Spleen (tissue), 11 donors: ENCODE measurements around the gene ZNF135. TPM values are rescaled to one million over a fixed set of nuclear protein-coding genes. Genes with fewer than 3 reads are reported as not detected.

Source experiments
- DNase-seq: peaks from one replicate; pipeline ENCODE4 v3.0.0-alpha.2; 2020
- H3K27ac ChIP-seq, 8 donors: fragments of 200-600 bp; sonication (generic) in 7 of 8; 1 replicate in 4 of 8; 2 replicates in 4 of 8; pipeline versions ENCODE4 v1.5.0 to v1.8.0; 2016 to 2021; ENCODE audit warnings: inconsistent platforms in 4 of 8, mild to moderate bottlenecking in 4 of 8, moderate library complexity in 1 of 8
- H3K27me3 ChIP-seq, 7 donors: fragments of 200-600 bp; sonication (generic) in 6 of 7; replicated peaks in 1 of 7; 1 replicate in 4 of 7; 2 replicates in 3 of 7; pipeline versions ENCODE4 v1.5.0 to v1.8.0; 2016 to 2021; ENCODE audit warnings: inconsistent platforms in 3 of 7, mild to moderate bottlenecking in 1 of 7
- H3K36me3 ChIP-seq, 6 donors: fragments of 200-600 bp; sonication (generic) in 5 of 6; 1 replicate in 4 of 6; 2 replicates in 2 of 6; pipeline versions ENCODE4 v1.5.0 to v1.8.0; 2016 to 2021; ENCODE audit warnings: inconsistent platforms in 2 of 6
- H3K4me1 ChIP-seq, 6 donors: fragments of 200-600 bp; sonication (generic) in 5 of 6; 1 replicate in 3 of 6; 2 replicates in 3 of 6; pipeline versions ENCODE4 v1.5.0 to v1.8.0; 2016 to 2021; ENCODE audit warnings: inconsistent platforms in 3 of 6
- H3K4me3 ChIP-seq, 8 donors: fragments of 200-600 bp; sonication (generic) in 7 of 8; 1 replicate in 4 of 8; 2 replicates in 4 of 8; pipeline versions ENCODE4 v1.5.0 to v1.8.0; 2016 to 2021; ENCODE audit warnings: inconsistent platforms in 4 of 8, mild to moderate bottlenecking in 4 of 8, moderate library complexity in 2 of 8
- H3K9me3 ChIP-seq, 8 donors: fragments of 200-600 bp; sonication (generic) in 7 of 8; 1 replicate in 4 of 8; 2 replicates in 4 of 8; pipeline versions ENCODE4 v1.5.0 to v1.8.0; 2016 to 2021; ENCODE audit warnings: inconsistent platforms in 4 of 8
- POLR2A ChIP-seq, 3 donors: fragments of 450-650 bp; IDR thresholded peaks; one replicate each; pipeline ENCODE4 v1.5.1; 2017; ENCODE audit warnings: antibody characterized with exemption in 3 of 3, mild to moderate bottlenecking in 1 of 3
- POLR2AphosphoS5 ChIP-seq, 3 donors: sonication (generic); formaldehyde crosslinking; IDR thresholded peaks; one replicate each; pipeline ENCODE4 v1.5.1; 2017; ENCODE audit warnings: antibody characterized with exemption in 3 of 3
- WGBS, 5 donors: extraction: QIAGEN DNeasy Blood & Tissue Kit in 3 of 5; methylation state at CpG; one replicate each; pipeline versions ENCODE4 v1.1.5 to v1.1.7; 2013 to 2018; 5-methylcytosine and 5-hydroxymethylcytosine counted together
- intact Hi-C: fragments of 100-400 bp; cut with DNase I; formaldehyde crosslinking; loops from one replicate; pipeline ENCODE4 v1.15.0; 2023; ENCODE audit warnings: low total_unique reads
- polyA plus RNA-seq, 3 donors: library from polyadenylated mRNA; stranded (reverse); fragments of 200-250 nt; gene quantifications; one replicate each; pipeline ENCODE4 v1.2.1, GENCODE V29; 2013
- total RNA-seq, 7 donors: library from RNA; depleted of rRNA in 3 of 7; stranded (reverse); fragments of >200 nt in 3 of 7; fragmentation: NEBNext Ultra II Directional in 4 of 7; extraction: Animal tissue kit (Norgen Biotek cat#: 25700) in 4 of 7; gene quantifications; one replicate each; pipeline versions ENCODE4 v1.1.0 to v1.2.1, GENCODE V29; 2016 to 2021
- TF ChIP-seq, protein P1 (sequence below), 11 experiments: fragments of 200-600 bp in 7 of 11; fragments of 450-650 bp in 4 of 11; sonication (generic) in 4 of 11; IDR thresholded peaks in 8 of 11; conservative IDR thresholded peaks in 3 of 11; 1 replicate in 7 of 11; 2 replicates in 4 of 11; pipeline versions ENCODE4 v1.4.0 to v1.8.0; 2016 to 2021; ENCODE audit warnings: antibody characterized with exemption in 11 of 11, inconsistent platforms in 4 of 11, mild to moderate bottlenecking in 1 of 11
- donor health status: healthy with polysubstance abuse.
- donor health status: DM: no; HTN: no; CAD: no; lungs with moderate emphysema.
- donor health status: DM: no; HTN: no; CAD: no.
- donor health status: Bipolar disorder and iron deficiency.
- donor health status: healthy.
- donor health status: DM: no; HTN: no; CAD: no.
- donor health status: DM: yes; HTN: yes; CAD: no.

Gene ZNF135
- total and polyA plus RNA-seq, 10 donors = 3.6 to 9.4 (median 7.0) TPM

DNA sequence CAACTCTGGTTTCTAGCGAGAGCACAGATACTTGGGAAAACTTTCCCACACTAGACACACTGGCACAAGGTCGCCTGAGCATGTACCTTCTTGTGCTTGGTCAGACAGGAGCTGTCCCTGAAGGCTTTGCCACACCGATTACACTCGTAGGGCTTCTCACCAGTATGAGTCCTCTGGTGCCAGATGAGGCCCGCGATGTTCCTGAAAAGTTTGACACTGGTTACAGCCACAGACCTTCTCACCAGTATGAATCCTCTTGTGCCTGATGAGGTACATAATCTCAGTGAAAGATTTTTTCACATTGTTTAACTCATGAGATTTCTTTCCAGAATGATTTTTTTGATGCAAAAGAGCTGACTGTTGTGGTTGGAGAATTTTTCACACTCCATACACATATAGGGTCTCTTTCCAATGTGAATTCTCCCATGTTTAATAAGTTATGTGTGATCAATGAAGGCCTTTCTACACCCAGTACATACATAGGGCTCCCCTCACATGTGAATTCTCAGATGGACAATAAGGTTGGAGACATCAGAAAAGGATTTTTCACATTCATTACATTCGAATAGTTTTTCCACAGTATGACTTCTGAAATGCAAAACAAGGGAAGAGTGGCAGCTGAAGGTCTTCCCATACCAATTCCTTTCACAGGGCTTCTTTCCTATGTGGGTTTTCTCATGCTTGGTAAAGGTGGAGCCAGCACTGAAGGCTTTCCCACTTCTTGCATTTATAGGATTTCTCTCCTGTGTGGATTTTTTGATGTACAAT, 48.9 kb downstream of the ZNF135 start:
- TF ChIP-seq, protein P1, sequence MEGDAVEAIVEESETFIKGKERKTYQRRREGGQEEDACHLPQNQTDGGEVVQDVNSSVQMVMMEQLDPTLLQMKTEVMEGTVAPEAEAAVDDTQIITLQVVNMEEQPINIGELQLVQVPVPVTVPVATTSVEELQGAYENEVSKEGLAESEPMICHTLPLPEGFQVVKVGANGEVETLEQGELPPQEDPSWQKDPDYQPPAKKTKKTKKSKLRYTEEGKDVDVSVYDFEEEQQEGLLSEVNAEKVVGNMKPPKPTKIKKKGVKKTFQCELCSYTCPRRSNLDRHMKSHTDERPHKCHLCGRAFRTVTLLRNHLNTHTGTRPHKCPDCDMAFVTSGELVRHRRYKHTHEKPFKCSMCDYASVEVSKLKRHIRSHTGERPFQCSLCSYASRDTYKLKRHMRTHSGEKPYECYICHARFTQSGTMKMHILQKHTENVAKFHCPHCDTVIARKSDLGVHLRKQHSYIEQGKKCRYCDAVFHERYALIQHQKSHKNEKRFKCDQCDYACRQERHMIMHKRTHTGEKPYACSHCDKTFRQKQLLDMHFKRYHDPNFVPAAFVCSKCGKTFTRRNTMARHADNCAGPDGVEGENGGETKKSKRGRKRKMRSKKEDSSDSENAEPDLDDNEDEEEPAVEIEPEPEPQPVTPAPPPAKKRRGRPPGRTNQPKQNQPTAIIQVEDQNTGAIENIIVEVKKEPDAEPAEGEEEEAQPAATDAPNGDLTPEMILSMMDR (IDR thresholded peaks at IDR 0.05 in 8 of 11, conservative IDR thresholded peaks at IDR 0.05 in 3 of 11) = no peak
- no peak for TF ChIP-seq POLR2A (IDR thresholded peaks at IDR 0.05)
- no peak for TF ChIP-seq POLR2AphosphoS5 (IDR thresholded peaks at IDR 0.05)
- no peaks in the 10 kb centered on the region for H3K4me1 ChIP-seq
- DNase-seq = no peak
- no peak overlapping the region for H3K4me3 ChIP-seq
- WGBS, 5 donors = 80 to 90% (median 84%) methylated on average over 7 of the region's 7 CpGs
- H3K27me3 ChIP-seq = no peaks in the 10 kb centered on the region
- intact Hi-C loops = no loop called here
- peaks cover 29 to 98% (median 97%) of the 10 kb centered on the region in 8 donors for H3K9me3 ChIP-seq
- H3K27ac ChIP-seq = no peak overlapping the region
- no peaks in the 10 kb centered on the region for H3K36me3 ChIP-seq

DNA sequence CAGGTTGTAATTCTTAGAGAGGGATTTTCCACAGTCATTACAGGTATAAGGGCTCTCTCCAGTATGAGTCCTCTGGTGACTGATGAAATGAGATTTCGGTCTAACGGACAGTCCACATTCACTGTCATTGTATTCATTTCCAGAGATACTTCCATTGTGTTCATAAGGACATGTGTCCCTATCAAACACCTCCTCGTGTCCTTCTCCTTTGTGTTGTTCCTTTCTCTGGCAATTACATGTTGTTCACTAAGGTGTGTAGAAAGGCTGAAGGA, 49.4 kb downstream of the ZNF135 start:
- DNase-seq = no peak
- no peaks in the 10 kb centered on the region for H3K4me1 ChIP-seq
- TF ChIP-seq, protein P1 (IDR thresholded peaks at IDR 0.05 in 8 of 11, conservative IDR thresholded peaks at IDR 0.05 in 3 of 11) = no peak
- TF ChIP-seq POLR2AphosphoS5 (IDR thresholded peaks at IDR 0.05) (no peak), POLR2A (IDR thresholded peaks at IDR 0.05) (no peak)
- WGBS, 5 donors = 82 to 93% (median 87%) methylated on average over 3 of the region's 3 CpGs
- H3K27ac ChIP-seq = no peak overlapping the region
- intact Hi-C loops = no loop called here
- no peak overlapping the region for H3K4me3 ChIP-seq
- H3K27me3 ChIP-seq = no peaks in the 10 kb centered on the region
- H3K9me3 ChIP-seq = peaks cover 32 to 98% (median 97%) of the 10 kb centered on the region in 8 donors
- H3K36me3 ChIP-seq = no peaks in the 10 kb centered on the region

DNA sequence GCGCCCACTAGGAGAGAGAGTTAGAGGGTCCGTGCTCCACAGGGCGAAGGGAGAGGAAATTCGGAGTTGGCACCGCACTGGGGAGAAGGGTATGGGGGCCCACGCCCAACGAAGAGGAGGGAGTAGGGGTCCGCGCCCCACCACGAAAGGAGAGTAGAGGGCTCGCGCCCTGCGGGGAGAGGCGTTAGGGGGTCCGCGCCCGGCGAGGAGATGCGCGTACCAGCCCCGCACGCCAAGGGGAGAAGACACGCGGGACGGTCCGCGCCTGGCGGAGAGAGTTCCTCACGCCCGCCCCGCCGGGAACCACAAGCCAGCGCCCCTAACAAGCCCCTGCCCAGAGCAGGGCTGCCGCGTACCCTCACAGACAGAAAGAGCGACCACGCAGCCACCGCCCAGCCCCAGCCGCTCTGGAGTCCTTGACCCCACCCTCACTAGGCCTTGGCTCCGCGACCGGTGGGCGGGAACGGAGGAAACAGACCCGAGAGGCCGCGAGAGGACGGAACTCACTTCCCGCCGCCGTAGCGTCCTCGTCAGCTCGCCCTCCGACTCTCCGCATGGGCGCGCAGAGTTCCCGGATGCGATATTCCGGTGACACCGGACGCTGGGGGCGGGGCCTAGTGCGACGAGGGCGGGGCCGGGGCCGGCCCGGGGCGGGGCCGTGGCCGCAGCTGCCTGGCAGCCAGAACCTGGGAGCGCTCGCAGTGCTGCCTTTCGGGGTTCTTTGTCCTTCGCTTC, 58.9 kb downstream of the ZNF135 start:
- TF ChIP-seq POLR2A (IDR thresholded peaks at IDR 0.05) (no peak), POLR2AphosphoS5 (IDR thresholded peaks at IDR 0.05) (peak in 1 of 3 donors; percentile 29)
- TF ChIP-seq, protein P1 (IDR thresholded peaks at IDR 0.05 in 8 of 11, conservative IDR thresholded peaks at IDR 0.05 in 3 of 11) = no peak
- WGBS, 5 donors = 12 to 19% (median 12%) methylated on average over 53 to 77 of the region's 77 CpGs
- H3K27me3 ChIP-seq = peaks cover 0 to 23% (median 0%) of the 10 kb centered on the region in 7 donors
- H3K27ac ChIP-seq = no peak overlapping the region
- peaks cover 0 to 5% (median 0%) of the 10 kb centered on the region in 6 donors for H3K36me3 ChIP-seq
- peak overlapping the region in 1 of 8 donors; percentile 40 for H3K4me3 ChIP-seq
- peaks cover 21 to 100% (median 100%) of the 10 kb centered on the region in 8 donors for H3K9me3 ChIP-seq
- intact Hi-C loops = no loop called here
- H3K4me1 ChIP-seq = no peaks in the 10 kb centered on the region
- no peak for DNase-seq
